HEK293 (cell line): ENCODE data around the gene HCAR3.
"Not testable (repeated sequence)": the region's sequence is repeated elsewhere in the genome, so short reads cannot be mapped to it uniquely, and the experiment has no call there.

Source experiments
- BCL11B ChIP-seq: fragments of 450-650 bp; formaldehyde crosslinking; IDR thresholded peaks from 2 replicates; pipeline ENCODE4 v1.5.1; 2016; ENCODE audit warnings: low read depth, missing biosample characterization, missing genetic modification characterization
- CTCF ChIP-seq: fragments of 450-650 bp; formaldehyde crosslinking; IDR thresholded peaks from 2 replicates; pipeline ENCODE4 v1.5.1; 2016; ENCODE audit warnings: missing biosample characterization, missing genetic modification characterization
- KLF9 ChIP-seq: fragments of 450-650 bp; formaldehyde crosslinking; IDR thresholded peaks from 2 replicates; pipeline ENCODE4 v1.5.1; 2016; ENCODE audit warnings: missing biosample characterization, missing genetic modification characterization, low read depth
- MZF1 ChIP-seq: fragments of 450-650 bp; formaldehyde crosslinking; IDR thresholded peaks from 2 replicates; pipeline ENCODE4 v1.5.1; 2017; ENCODE audit warnings: missing biosample characterization, missing genetic modification characterization, borderline replicate concordance
- PRDM10 ChIP-seq: fragments of 450-650 bp; formaldehyde crosslinking; IDR thresholded peaks from 2 replicates; pipeline ENCODE4 v1.5.1; 2016; ENCODE audit warnings: missing biosample characterization, missing genetic modification characterization
- REST ChIP-seq: fragments of 450-650 bp; formaldehyde crosslinking; IDR thresholded peaks from 2 replicates; pipeline ENCODE4 v1.5.1; 2016; ENCODE audit warnings: missing biosample characterization, missing genetic modification characterization
- ZBTB11 ChIP-seq: fragments of 450-650 bp; formaldehyde crosslinking; conservative IDR thresholded peaks from 2 replicates; pipeline ENCODE4 v1.5.1; 2016; ENCODE audit warnings: low read depth, missing biosample characterization, missing genetic modification characterization
- ZBTB26 ChIP-seq: fragments of 450-650 bp; formaldehyde crosslinking; optimal IDR thresholded peaks from 2 replicates; pipeline ENCODE3; 2016; ENCODE audit warnings: missing biosample characterization, mild to moderate bottlenecking, missing genetic modification characterization
- ZFP3 ChIP-seq: fragments of 450-650 bp; formaldehyde crosslinking; IDR thresholded peaks from 2 replicates; pipeline ENCODE4 v1.5.1; 2016; ENCODE audit warnings: low read depth, missing biosample characterization, missing genetic modification characterization
- ZNF138 ChIP-seq: fragments of 450-650 bp; formaldehyde crosslinking; IDR thresholded peaks from 2 replicates; pipeline ENCODE4 v1.5.1; 2016; ENCODE audit warnings: missing biosample characterization, missing genetic modification characterization, borderline replicate concordance
- ZNF174 ChIP-seq: fragments of 450-650 bp; formaldehyde crosslinking; IDR thresholded peaks from 2 replicates; pipeline ENCODE4 v1.5.0; 2017; ENCODE audit warnings: missing biosample characterization, mild to moderate bottlenecking, missing genetic modification characterization
- ZNF350 ChIP-seq: fragments of 450-650 bp; formaldehyde crosslinking; IDR thresholded peaks from 2 replicates; pipeline ENCODE4 v1.5.0; 2017; ENCODE audit warnings: missing biosample characterization, mild to moderate bottlenecking, missing genetic modification characterization
- ZNF416 ChIP-seq: fragments of 450-650 bp; formaldehyde crosslinking; IDR thresholded peaks from 2 replicates; pipeline ENCODE4 v1.5.1; 2016; ENCODE audit warnings: missing biosample characterization, missing genetic modification characterization
- ZSCAN5A ChIP-seq: fragments of 450-650 bp; formaldehyde crosslinking; IDR thresholded peaks from 2 replicates; pipeline ENCODE4 v1.5.1; 2016; ENCODE audit warnings: missing biosample characterization, missing genetic modification characterization

- not testable (repeated sequence) for TF ChIP-seq CTCF (tag by site-specific recombination); ZNF138 (tag by site-specific recombination); MZF1 (tag by site-specific recombination); ZBTB26; ZNF350 (tag by site-specific recombination); ZNF416; ZBTB11 (tag by site-specific recombination); PRDM10; ZSCAN5A (tag by site-specific recombination); ZFP3 (tag by site-specific recombination); BCL11B (tag by site-specific recombination); ZNF174 (tag by site-specific recombination); KLF9; REST (tag by site-specific recombination)
Observed at GRCh38 chr12:122676015-122676414, 40.6 kb downstream of the HCAR3 start.
